Keratinocyte (primary cell): Measurements from ENCODE around the gene TNS4. TPM values are rescaled to one million over a fixed set of nuclear protein-coding genes. Genes with fewer than 3 reads are reported as not detected.

Source experiments
- DNase-seq: peaks from one replicate; pipeline ENCODE4 v3.0.0-alpha.2; 2011; ENCODE audit warnings: low read depth, missing footprints, low spot score
- FAIRE-seq: peaks from 2 replicates; lab custom pipeline; 2011; peaks lifted over from hg19 to GRCh38; lab: Jason Lieb, UNC
- H2AFZ ChIP-seq: 2 replicates; pipeline ENCODE4 v1.6.0; 2012; ENCODE audit warnings: low read length, control low read depth, inconsistent platforms; ENCODE audit not compliant: control insufficient read depth
- H3K27ac ChIP-seq: 2 replicates; pipeline ENCODE4 v1.5.1; 2011; ENCODE audit warnings: low read length; ENCODE audit not compliant: control insufficient read depth, insufficient read depth
- H3K27me3 ChIP-seq: 3 replicates; pipeline ENCODE4 v1.6.0; 2011; ENCODE audit warnings: low read length; ENCODE audit not compliant: control insufficient read depth, insufficient read depth; ENCODE audit errors: extremely low read depth
- H3K36me3 ChIP-seq, 2 experiments: 2 replicates in 1 of 2; 3 replicates in 1 of 2; pipeline ENCODE4 v1.5.1; 2011; ENCODE audit warnings: low read length in 2 of 2, mild to moderate bottlenecking in 1 of 2; ENCODE audit not compliant: control insufficient read depth in 2 of 2, insufficient read depth in 2 of 2; ENCODE audit errors: extremely low read depth in 1 of 2
- H3K4me1 ChIP-seq: 3 replicates; pipeline ENCODE4 v1.5.1; 2011; ENCODE audit warnings: low read length; ENCODE audit not compliant: control insufficient read depth, insufficient read depth; ENCODE audit errors: extremely low read depth
- H3K4me2 ChIP-seq: 3 replicates; pipeline ENCODE4 v1.6.0; 2011; ENCODE audit warnings: low read depth, low read length; ENCODE audit not compliant: control insufficient read depth, insufficient read depth; ENCODE audit errors: extremely low read depth
- H3K4me3 ChIP-seq, 3 experiments: fragments of 200-600 bp in 1 of 3; sonication (generic) in 1 of 3; 2 replicates in 2 of 3; 3 replicates in 1 of 3; pipeline ENCODE4 v1.5.1; 2011 to 2016; ENCODE audit warnings: low read length in 3 of 3, mild to moderate bottlenecking in 3 of 3, control low read depth in 2 of 3, inconsistent platforms in 1 of 3, low read depth in 1 of 3, mixed read lengths in 1 of 3, mixed run types in 1 of 3, moderate library complexity in 1 of 3; ENCODE audit not compliant: control insufficient read depth in 2 of 3, insufficient read depth in 2 of 3; ENCODE audit errors: extremely low read depth in 1 of 3
- H3K79me2 ChIP-seq: 2 replicates; pipeline ENCODE4 v1.6.0; 2012; ENCODE audit warnings: low read length; ENCODE audit not compliant: control insufficient read depth, insufficient read depth
- H3K9ac ChIP-seq: 3 replicates; pipeline ENCODE4 v1.6.0; 2011; ENCODE audit warnings: low read length; ENCODE audit not compliant: control insufficient read depth, insufficient read depth; ENCODE audit errors: extremely low read depth
- H3K9me1 ChIP-seq: 3 replicates; pipeline ENCODE4 v1.6.0; 2011; ENCODE audit warnings: low read length; ENCODE audit not compliant: control insufficient read depth, insufficient read depth; ENCODE audit errors: extremely low read depth
- H3K9me3 ChIP-seq: 2 replicates; pipeline ENCODE4 v1.5.1; 2012; ENCODE audit warnings: low read depth, low read length; ENCODE audit not compliant: control insufficient read depth
- H4K20me1 ChIP-seq: 3 replicates; pipeline ENCODE4 v1.6.0; 2011; ENCODE audit warnings: low read length; ENCODE audit not compliant: control insufficient read depth, insufficient read depth; ENCODE audit errors: extremely low read depth
- EZH2 ChIP-seq: IDR thresholded peaks from one replicate; pipeline ENCODE4 v1.6.1; 2012; ENCODE audit warnings: inconsistent platforms, mild to moderate bottlenecking, low read length, moderate library complexity
- dilution Hi-C: fragments of 300-500 bp; cut with MboI; formaldehyde crosslinking; loops from one replicate; pipeline ENCODE4 v1.7.0; 2020; ENCODE audit warnings: low sequenced_read_pairs; ENCODE audit not compliant: extremely low pct_ligation_motif_present
- polyA plus RNA-seq, 5 experiments: library from polyadenylated mRNA; depleted of rRNA in 3 of 5; stranded (reverse) in 3 of 5; stranded (forward) in 1 of 5; unstranded in 1 of 5; fragments of >200 nt; gene quantifications; 1 replicate in 1 of 5; 2 replicates in 3 of 5; 3 replicates in 1 of 5; pipeline versions ENCODE4 v1.2.1 to v1.2.3, GENCODE V29; 2011 to 2012; ENCODE audit warnings: missing spikeins in 2 of 5, low read depth in 1 of 5, low replicate concordance in 1 of 5
- TF ChIP-seq, protein P1 (sequence below), 3 experiments: IDR thresholded peaks in 1 of 3; conservative IDR thresholded peaks in 1 of 3; optimal IDR thresholded peaks in 1 of 3; 2 replicates in 2 of 3; 3 replicates in 1 of 3; pipeline versions ENCODE3 to v1.5.1; 2011; ENCODE audit warnings: low read length in 3 of 3, mild to moderate bottlenecking in 3 of 3, moderate library complexity in 2 of 3, control low read depth in 1 of 3, inconsistent platforms in 1 of 3; ENCODE audit not compliant: insufficient read depth in 2 of 3; ENCODE audit errors: extremely low read depth in 1 of 3

The TNS4 gene
- polyA plus RNA-seq, 1 donor (not counting 4 experiments of a cell fraction or from before 2014, with no cell fraction given): 160 TPM

DNA sequence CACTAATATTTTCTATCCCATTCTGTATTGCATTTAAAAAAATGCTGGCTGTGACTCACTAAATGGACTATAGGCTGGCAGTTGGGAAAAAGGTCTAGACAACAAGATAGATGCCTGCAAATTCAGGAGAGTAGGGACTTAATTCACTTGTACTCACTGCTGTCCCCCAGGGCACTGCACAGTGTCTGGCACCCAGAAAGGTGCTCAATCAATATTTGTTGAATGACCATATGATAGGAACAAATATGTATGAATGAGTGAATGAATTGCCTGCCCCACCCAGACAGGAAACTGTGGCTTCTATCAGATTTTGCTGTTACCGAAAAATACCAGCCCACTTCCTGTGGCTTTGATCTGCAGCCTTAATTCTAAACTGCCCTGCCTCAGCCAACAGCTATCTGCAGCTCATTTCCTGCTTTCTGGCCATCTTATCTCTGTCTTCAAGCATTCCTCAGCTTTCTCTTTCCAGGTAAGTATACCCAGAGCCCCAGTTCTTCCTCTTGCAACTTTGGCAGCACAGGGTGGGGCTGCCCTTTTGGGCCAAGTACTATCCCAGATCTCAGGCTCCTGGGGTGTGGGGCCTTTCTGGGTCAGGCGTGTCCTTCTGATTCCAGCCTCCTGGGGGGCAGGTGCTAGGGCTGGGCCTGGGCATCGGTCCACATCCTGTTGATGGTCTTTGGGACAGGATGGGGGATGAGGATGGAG lies 15.3 kb upstream of the TNS4 start:
- FAIRE-seq (peak; percentile 97), DNase-seq (no peak)
- Histone ChIP-seq H3K9ac (peak overlapping the region; percentile 91), H3K27me3 (no peaks in the 10 kb centered on the region), H3K9me3 (no peaks in the 10 kb centered on the region), H3K4me2 (peak overlapping the region; percentile 80), H3K27ac (peak overlapping the region; percentile 92), H3K9me1 (no peaks in the 10 kb centered on the region), H4K20me1 (no peaks in the 10 kb centered on the region), H3K4me1 (peaks cover 80% of the 10 kb centered on the region), H3K4me3 (peak overlapping the region; percentile 31 to 69 (median 65)), H2AFZ (no peak overlapping the region), H3K36me3 (peaks cover 1 to 14% of the 10 kb centered on the region in 2 experiments), H3K79me2 (peaks cover 29% of the 10 kb centered on the region)
- TF ChIP-seq, protein P1, sequence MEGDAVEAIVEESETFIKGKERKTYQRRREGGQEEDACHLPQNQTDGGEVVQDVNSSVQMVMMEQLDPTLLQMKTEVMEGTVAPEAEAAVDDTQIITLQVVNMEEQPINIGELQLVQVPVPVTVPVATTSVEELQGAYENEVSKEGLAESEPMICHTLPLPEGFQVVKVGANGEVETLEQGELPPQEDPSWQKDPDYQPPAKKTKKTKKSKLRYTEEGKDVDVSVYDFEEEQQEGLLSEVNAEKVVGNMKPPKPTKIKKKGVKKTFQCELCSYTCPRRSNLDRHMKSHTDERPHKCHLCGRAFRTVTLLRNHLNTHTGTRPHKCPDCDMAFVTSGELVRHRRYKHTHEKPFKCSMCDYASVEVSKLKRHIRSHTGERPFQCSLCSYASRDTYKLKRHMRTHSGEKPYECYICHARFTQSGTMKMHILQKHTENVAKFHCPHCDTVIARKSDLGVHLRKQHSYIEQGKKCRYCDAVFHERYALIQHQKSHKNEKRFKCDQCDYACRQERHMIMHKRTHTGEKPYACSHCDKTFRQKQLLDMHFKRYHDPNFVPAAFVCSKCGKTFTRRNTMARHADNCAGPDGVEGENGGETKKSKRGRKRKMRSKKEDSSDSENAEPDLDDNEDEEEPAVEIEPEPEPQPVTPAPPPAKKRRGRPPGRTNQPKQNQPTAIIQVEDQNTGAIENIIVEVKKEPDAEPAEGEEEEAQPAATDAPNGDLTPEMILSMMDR (optimal IDR thresholded peaks at IDR 0.05 in 1 of 3, IDR thresholded peaks at IDR 0.05 in 1 of 3, conservative IDR thresholded peaks at IDR 0.05 in 1 of 3; ENCODE audit: extremely low read depth in 1 of 3, insufficient read depth in 2 of 3, low read length in 3 of 3): no peak
- no peak for TF ChIP-seq EZH2
- dilution Hi-C loops: no loop called here

DNA sequence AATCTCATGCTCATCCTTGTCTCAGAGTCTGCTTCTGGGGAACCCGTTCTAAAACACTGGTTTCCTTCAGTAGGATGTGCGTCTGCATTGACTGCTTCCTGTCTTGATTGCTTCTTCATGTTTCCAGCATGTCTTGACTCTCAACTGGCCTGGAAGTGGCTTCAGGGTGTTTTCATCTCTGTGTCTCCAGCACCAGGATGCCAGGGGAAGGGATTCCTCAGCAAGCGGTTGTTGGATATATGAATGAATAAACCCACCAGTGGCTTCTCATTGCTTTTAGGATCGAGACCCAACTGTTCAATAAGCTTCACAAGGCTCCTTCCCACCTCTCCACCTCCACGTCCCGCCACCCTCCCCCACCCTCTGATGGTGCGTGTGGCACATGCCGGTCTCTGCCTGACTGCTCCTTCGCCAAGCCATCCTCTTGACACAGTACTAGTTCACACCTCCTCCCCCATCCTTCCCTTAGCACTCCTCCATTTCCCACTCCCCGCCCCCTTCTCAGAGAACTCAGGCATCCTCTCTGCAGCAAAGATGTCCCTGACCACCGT lies 14.1 kb upstream of the TNS4 start:
- H4K20me1 ChIP-seq: no peaks in the 10 kb centered on the region
- H2AFZ ChIP-seq: no peak overlapping the region
- H3K9ac ChIP-seq: no peak overlapping the region
- TF ChIP-seq, protein P1 (optimal IDR thresholded peaks at IDR 0.05 in 1 of 3, IDR thresholded peaks at IDR 0.05 in 1 of 3, conservative IDR thresholded peaks at IDR 0.05 in 1 of 3; ENCODE audit: extremely low read depth in 1 of 3, insufficient read depth in 2 of 3, low read length in 3 of 3): no peak
- dilution Hi-C loops: no loop called here
- peak overlapping the region; percentile 92 for H3K27ac ChIP-seq
- no peak for FAIRE-seq
- H3K27me3 ChIP-seq: no peaks in the 10 kb centered on the region
- peaks cover 81% of the 10 kb centered on the region for H3K4me1 ChIP-seq
- no peak overlapping the region for H3K4me3 ChIP-seq
- peaks cover 24% of the 10 kb centered on the region for H3K79me2 ChIP-seq
- peak overlapping the region; percentile 22 for H3K4me2 ChIP-seq
- no peaks in the 10 kb centered on the region for H3K9me1 ChIP-seq
- peaks cover 0 to 7% of the 10 kb centered on the region in 2 experiments for H3K36me3 ChIP-seq
- no peaks in the 10 kb centered on the region for H3K9me3 ChIP-seq
- DNase-seq: no peak
